ENCODE data around the gene CCDC89.

GRCh38 chr11:85656777-85657176 lies 29.2 kb downstream of the CCDC89 start:
- TF ChIP-seq POLR2AphosphoS5 (IDR thresholded peaks at IDR 0.05; ENCODE audit: low read depth) (no peak), REST (IDR thresholded peaks at IDR 0.05; ENCODE audit: unreplicated experiment) (no peak), EZH2 (IDR thresholded peaks at IDR 0.05; ENCODE audit: low read depth, unreplicated experiment) (no peak), ZNF462 (CRISPR knock-in tag; IDR thresholded peaks at IDR 0.05) (no peak), CTCF (conservative IDR thresholded peaks at IDR 0.05; ENCODE audit: low read depth in 2 of 2) (no peak), ETS1 (IDR thresholded peaks at IDR 0.05) (no peak)

All from GM23338 (cell line).